Breast epithelium (tissue), 4 donors: ENCODE measurements around the gene HIPK2. TPM values are rescaled to one million over a fixed set of nuclear protein-coding genes. Genes with fewer than 3 reads are reported as not detected.

Source experiments
- DNase-seq, 2 donors: peaks; one replicate each; pipeline ENCODE4 v3.0.0-alpha.2; 2019; ENCODE audit warnings: low spot score in 2 of 2
- H3K27ac ChIP-seq, 2 donors: fragments of 200-600 bp; sonication (generic) in 1 of 2; one replicate each; pipeline ENCODE4 v1.5.1; 2016 to 2019; ENCODE audit warnings: mild to moderate bottlenecking in 1 of 2
- H3K27me3 ChIP-seq, 2 donors: fragments of 200-600 bp; sonication (generic) in 1 of 2; one replicate each; pipeline versions ENCODE4 v1.5.1 to v1.6.0; 2017 to 2019; ENCODE audit warnings: control low read depth in 1 of 2, mild to moderate bottlenecking in 1 of 2
- H3K36me3 ChIP-seq: fragments of 200-600 bp; one replicate; pipeline ENCODE4 v1.5.1; 2019
- H3K4me1 ChIP-seq, 2 donors: fragments of 200-600 bp; sonication (generic); one replicate each; pipeline ENCODE4 v1.5.1; 2016 to 2019; ENCODE audit warnings: control low read depth in 1 of 2
- H3K4me3 ChIP-seq, 3 donors: fragments of 200-600 bp; sonication (generic); 1 replicate in 2 of 3; 2 replicates in 1 of 3; pipeline ENCODE4 v1.5.1; 2016 to 2019; ENCODE audit warnings: mild to moderate bottlenecking in 3 of 3, moderate library complexity in 2 of 3
- H3K9me3 ChIP-seq, 2 donors: fragments of 200-600 bp; sonication (generic) in 1 of 2; one replicate each; pipeline ENCODE4 v1.5.1; 2016 to 2019; ENCODE audit warnings: control low read depth in 1 of 2
- CTCF ChIP-seq, 3 donors: fragments of 450-650 bp; IDR thresholded peaks; one replicate each; pipeline ENCODE4 v1.5.1; 2016 to 2017; ENCODE audit warnings: antibody characterized with exemption in 3 of 3, mild to moderate bottlenecking in 3 of 3, moderate library complexity in 3 of 3
- POLR2A ChIP-seq: fragments of 450-650 bp; IDR thresholded peaks from one replicate; pipeline ENCODE4 v1.6.1; 2016; ENCODE audit warnings: antibody characterized with exemption, mild to moderate bottlenecking, moderate library complexity
- POLR2AphosphoS5 ChIP-seq, 3 donors: sonication (generic); formaldehyde crosslinking; IDR thresholded peaks; one replicate each; pipeline ENCODE4 v1.6.1; 2017; ENCODE audit warnings: antibody characterized with exemption in 3 of 3
- intact Hi-C: fragments of 100-400 bp; cut with DNase I; formaldehyde crosslinking; loops from one replicate; pipeline ENCODE4 v1.15.1; 2023; ENCODE audit warnings: low total_unique reads
- total RNA-seq, 3 donors: library from RNA; depleted of rRNA; stranded (reverse); fragments of >200 nt; gene quantifications; one replicate each; pipeline ENCODE4 v1.1.0, GENCODE V29; 2016

Gene HIPK2
- total RNA-seq, 3 donors from 2014 or later, result 26.4 to 31.8 (median 31.1) TPM

DNA sequence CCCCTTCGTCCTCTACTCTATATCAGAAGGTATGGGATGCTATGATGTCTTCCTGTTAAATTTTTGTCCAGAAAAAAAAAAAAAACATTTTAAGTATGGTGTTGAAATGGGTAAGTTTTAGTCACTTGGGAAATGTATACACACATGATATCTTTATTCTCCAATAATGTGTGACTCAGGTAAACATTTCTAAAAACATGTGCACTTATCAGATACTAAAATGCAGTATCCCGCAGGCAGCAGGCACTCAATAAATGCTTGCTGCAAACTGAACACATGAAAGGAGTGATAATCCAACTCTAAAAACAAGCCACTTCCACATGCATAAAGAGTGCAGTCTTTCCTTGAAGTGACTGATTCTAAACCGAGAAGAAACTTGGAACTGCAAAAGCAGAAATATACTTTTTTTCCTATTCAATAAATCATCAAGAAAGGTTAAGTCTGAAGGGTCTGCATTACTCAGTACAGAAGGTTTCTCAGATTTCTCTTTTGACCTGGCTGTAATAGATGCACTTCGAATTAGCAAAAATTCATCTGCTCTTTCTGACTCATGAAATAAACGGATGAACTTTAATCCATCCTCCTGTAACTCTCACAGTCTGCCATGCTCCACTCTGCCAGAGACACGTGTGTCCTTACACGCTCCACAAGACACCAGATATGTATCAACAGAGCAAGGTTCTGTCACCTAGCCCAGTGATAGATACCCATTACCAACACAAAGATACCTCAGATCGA, 84.0 kb downstream of the HIPK2 start:
- intact Hi-C loops, result no loop called here
- DNase-seq, result no peak
- H3K27me3 ChIP-seq, result no peaks in the 10 kb centered on the region
- no peak for TF ChIP-seq POLR2A
- no peak for TF ChIP-seq CTCF (IDR thresholded peaks at IDR 0.05)
- TF ChIP-seq POLR2AphosphoS5 (IDR thresholded peaks at IDR 0.05), result no peak
- no peaks in the 10 kb centered on the region for H3K9me3 ChIP-seq
- H3K36me3 ChIP-seq, result no peaks in the 10 kb centered on the region
- no peak overlapping the region for H3K27ac ChIP-seq
- peaks cover 0 to 4% of the 10 kb centered on the region in 2 donors for H3K4me1 ChIP-seq
- H3K4me3 ChIP-seq, result no peak overlapping the region

GRCh38 chr7:139692723-139693122, 85.1 kb downstream of the HIPK2 start:
- Histone ChIP-seq H3K36me3 (no peaks in the 10 kb centered on the region), H3K4me3 (no peak overlapping the region), H3K4me1 (peaks cover 4% of the 10 kb centered on the region in 2 donors), H3K27me3 (no peaks in the 10 kb centered on the region), H3K27ac (peak overlapping the region in 1 of 2 donors; percentile 23), H3K9me3 (no peaks in the 10 kb centered on the region)
- no peak for DNase-seq
- intact Hi-C loops, result no loop called here
- TF ChIP-seq POLR2AphosphoS5 (IDR thresholded peaks at IDR 0.05) (no peak), POLR2A (no peak), CTCF (IDR thresholded peaks at IDR 0.05) (no peak)

GRCh38 chr7:139691253-139691781, 86.5 kb downstream of the HIPK2 start:
- Histone ChIP-seq H3K36me3 (no peaks in the 10 kb centered on the region), H3K27me3 (no peaks in the 10 kb centered on the region), H3K4me3 (no peak overlapping the region), H3K4me1 (peaks cover 4 to 5% of the 10 kb centered on the region in 2 donors), H3K9me3 (no peaks in the 10 kb centered on the region), H3K27ac (peak overlapping the region in 1 of 2 donors; percentile 22)
- intact Hi-C loops, result no loop called here
- peak; percentile 44 to 70 for DNase-seq
- TF ChIP-seq POLR2AphosphoS5 (IDR thresholded peaks at IDR 0.05) (no peak), POLR2A (no peak), CTCF (IDR thresholded peaks at IDR 0.05) (no peak)

GRCh38 chr7:139687980-139688632, 89.7 kb downstream of the HIPK2 start:
- no peak for TF ChIP-seq POLR2AphosphoS5 (IDR thresholded peaks at IDR 0.05)
- no peak for TF ChIP-seq POLR2A
- no peak for DNase-seq
- H3K4me1 ChIP-seq, result peaks cover 4 to 5% of the 10 kb centered on the region in 2 donors

GRCh38 chr7:139687211-139687954, 90.4 kb downstream of the HIPK2 start:
- intact Hi-C loops, result no loop called here

More at GRCh38 chr7:139687980-139688632, 89.7 kb downstream of the HIPK2 start:
- peak overlapping the region; percentile 22 to 25 for H3K27ac ChIP-seq
- H3K9me3 ChIP-seq, result no peaks in the 10 kb centered on the region
- H3K36me3 ChIP-seq, result no peaks in the 10 kb centered on the region
- no peak overlapping the region for H3K4me3 ChIP-seq
- no peaks in the 10 kb centered on the region for H3K27me3 ChIP-seq
- intact Hi-C loops, result no loop called here

More at GRCh38 chr7:139687211-139687954, 90.4 kb downstream of the HIPK2 start:
- Histone ChIP-seq H3K4me3 (no peak overlapping the region), H3K27ac (peak overlapping the region; percentile 22 to 25), H3K36me3 (no peaks in the 10 kb centered on the region), H3K9me3 (no peaks in the 10 kb centered on the region), H3K4me1 (peaks cover 4 to 6% of the 10 kb centered on the region in 2 donors), H3K27me3 (no peaks in the 10 kb centered on the region)
- no peak for DNase-seq
- no peak for TF ChIP-seq POLR2A
- TF ChIP-seq POLR2AphosphoS5 (IDR thresholded peaks at IDR 0.05), result no peak
- TF ChIP-seq CTCF (IDR thresholded peaks at IDR 0.05), result no peak
